ENCODE measurements around the gene SMARCB1. TPM values are rescaled to one million over a fixed set of nuclear protein-coding genes. Genes with fewer than 3 reads are reported as not detected.

The SMARCB1 gene
- total RNA-seq, 2 donors from 2014 or later, result 41.4 to 45.9 TPM

GRCh38 chr22:23779083-23779482, 7.7 kb upstream of the SMARCB1 start:
- H3K9me3 ChIP-seq, result no peaks in the 10 kb centered on the region
- TF ChIP-seq, protein P1, sequence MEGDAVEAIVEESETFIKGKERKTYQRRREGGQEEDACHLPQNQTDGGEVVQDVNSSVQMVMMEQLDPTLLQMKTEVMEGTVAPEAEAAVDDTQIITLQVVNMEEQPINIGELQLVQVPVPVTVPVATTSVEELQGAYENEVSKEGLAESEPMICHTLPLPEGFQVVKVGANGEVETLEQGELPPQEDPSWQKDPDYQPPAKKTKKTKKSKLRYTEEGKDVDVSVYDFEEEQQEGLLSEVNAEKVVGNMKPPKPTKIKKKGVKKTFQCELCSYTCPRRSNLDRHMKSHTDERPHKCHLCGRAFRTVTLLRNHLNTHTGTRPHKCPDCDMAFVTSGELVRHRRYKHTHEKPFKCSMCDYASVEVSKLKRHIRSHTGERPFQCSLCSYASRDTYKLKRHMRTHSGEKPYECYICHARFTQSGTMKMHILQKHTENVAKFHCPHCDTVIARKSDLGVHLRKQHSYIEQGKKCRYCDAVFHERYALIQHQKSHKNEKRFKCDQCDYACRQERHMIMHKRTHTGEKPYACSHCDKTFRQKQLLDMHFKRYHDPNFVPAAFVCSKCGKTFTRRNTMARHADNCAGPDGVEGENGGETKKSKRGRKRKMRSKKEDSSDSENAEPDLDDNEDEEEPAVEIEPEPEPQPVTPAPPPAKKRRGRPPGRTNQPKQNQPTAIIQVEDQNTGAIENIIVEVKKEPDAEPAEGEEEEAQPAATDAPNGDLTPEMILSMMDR (IDR thresholded peaks at IDR 0.05), result no peak
- no peak overlapping the region for H3K27ac ChIP-seq
- H3K27me3 ChIP-seq, result no peaks in the 10 kb centered on the region
- DNase-seq (ENCODE audit: low spot score), result no peak
- peaks cover 0 to 35% of the 10 kb centered on the region in 2 donors for H3K4me1 ChIP-seq
- H3K4me3 ChIP-seq, result no peak overlapping the region
- H3K36me3 ChIP-seq, result no peaks in the 10 kb centered on the region

DNA sequence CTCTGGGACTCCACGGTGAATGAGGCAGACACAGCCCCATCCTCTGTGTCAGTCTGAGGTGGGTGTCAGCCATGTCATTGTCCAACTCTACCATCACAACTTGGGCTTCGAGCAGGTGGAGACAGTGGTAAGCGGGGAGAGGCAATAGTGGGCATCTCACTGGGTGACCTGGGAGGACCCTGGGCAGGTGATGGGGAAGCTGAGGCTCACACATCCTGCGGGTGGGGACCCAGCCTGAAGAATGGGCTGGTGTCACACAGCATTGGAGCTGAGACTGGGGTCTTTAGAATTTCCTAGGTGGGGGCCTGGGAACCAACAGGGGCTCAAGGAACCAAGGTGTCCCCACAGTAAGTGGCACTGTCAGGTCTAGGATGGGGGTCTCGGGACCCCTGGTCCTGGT, 7.0 kb upstream of the SMARCB1 start:
- no peak overlapping the region for H3K4me3 ChIP-seq
- no peak overlapping the region for H3K27ac ChIP-seq
- no peak for DNase-seq (ENCODE audit: low spot score)
- TF ChIP-seq, protein P1 (IDR thresholded peaks at IDR 0.05), result no peak
- H3K9me3 ChIP-seq, result no peaks in the 10 kb centered on the region
- H3K27me3 ChIP-seq, result no peaks in the 10 kb centered on the region
- no peaks in the 10 kb centered on the region for H3K36me3 ChIP-seq
- H3K4me1 ChIP-seq, result peaks cover 0 to 28% of the 10 kb centered on the region in 2 donors

GRCh38 chr22:23780146-23780748, 6.5 kb upstream of the SMARCB1 start:
- no peak overlapping the region for H3K4me3 ChIP-seq
- TF ChIP-seq, protein P1 (IDR thresholded peaks at IDR 0.05), result no peak
- no peak for DNase-seq (ENCODE audit: low spot score)
- H3K27me3 ChIP-seq, result no peaks in the 10 kb centered on the region
- peaks cover 0 to 23% of the 10 kb centered on the region in 2 donors for H3K4me1 ChIP-seq
- no peaks in the 10 kb centered on the region for H3K9me3 ChIP-seq
- no peak overlapping the region for H3K27ac ChIP-seq
- H3K36me3 ChIP-seq, result no peaks in the 10 kb centered on the region

DNA sequence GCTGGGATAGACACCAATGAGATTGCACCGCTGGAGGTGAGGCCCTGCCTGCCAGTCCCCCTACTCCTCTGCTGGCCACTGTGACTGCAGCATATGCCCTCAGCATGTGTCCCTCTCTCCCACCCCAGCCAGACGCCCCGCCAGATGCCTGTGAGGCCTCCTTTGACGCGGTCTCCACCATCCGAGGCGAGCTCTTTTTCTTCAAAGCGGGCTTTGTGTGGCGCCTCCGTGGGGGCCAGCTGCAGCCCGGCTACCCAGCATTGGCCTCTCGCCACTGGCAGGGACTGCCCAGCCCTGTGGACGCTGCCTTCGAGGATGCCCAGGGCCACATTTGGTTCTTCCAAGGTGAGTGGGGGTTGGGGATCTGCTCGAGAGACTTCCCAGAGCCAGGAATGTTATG, 5.7 kb upstream of the SMARCB1 start:
- no peaks in the 10 kb centered on the region for H3K9me3 ChIP-seq
- H3K27ac ChIP-seq, result no peak overlapping the region
- no peaks in the 10 kb centered on the region for H3K27me3 ChIP-seq
- DNase-seq (ENCODE audit: low spot score), result no peak
- no peaks in the 10 kb centered on the region for H3K36me3 ChIP-seq
- no peak overlapping the region for H3K4me3 ChIP-seq
- TF ChIP-seq, protein P1 (IDR thresholded peaks at IDR 0.05), result no peak
- H3K4me1 ChIP-seq, result peaks cover 0 to 24% of the 10 kb centered on the region in 2 donors

GRCh38 chr22:23781511-23782183, 5.1 kb upstream of the SMARCB1 start:
- no peak for DNase-seq (ENCODE audit: low spot score)
- Histone ChIP-seq H3K36me3 (no peaks in the 10 kb centered on the region), H3K9me3 (no peaks in the 10 kb centered on the region), H3K4me3 (no peak overlapping the region), H3K27ac (no peak overlapping the region), H3K4me1 (peaks cover 0 to 25% of the 10 kb centered on the region in 2 donors), H3K27me3 (no peaks in the 10 kb centered on the region)
- TF ChIP-seq, protein P1 (IDR thresholded peaks at IDR 0.05), result no peak

Measured in right atrium auricular region (tissue), 2 donors.